K562 (cell line): ENCODE data around the gene ANTKMT. TPM values are rescaled to one million over a fixed set of nuclear protein-coding genes. Genes with fewer than 3 reads are reported as not detected.

Experiments
- CREB1 ChIP-seq, 2 experiments: sonication (generic) in 1 of 2; formaldehyde crosslinking in 1 of 2; IDR thresholded peaks; 2 replicates each; pipeline versions ENCODE4 v1.6.1 to v1.8.0; 2012 to 2022; ENCODE audit warnings: inconsistent platforms in 1 of 2, mild to moderate bottlenecking in 1 of 2, missing genetic modification reagents in 1 of 2, moderate library complexity in 1 of 2
- CTBP1 ChIP-seq: fragments of 450-650 bp; IDR thresholded peaks from 2 replicates; pipeline ENCODE4 v1.6.1; 2016; ENCODE audit warnings: borderline replicate concordance
- EP400 ChIP-seq: fragments of 450-650 bp; IDR thresholded peaks from 2 replicates; pipeline ENCODE4 v1.6.1; 2017; ENCODE audit warnings: antibody characterized with exemption, mild to moderate bottlenecking, moderate library complexity
- EWSR1 ChIP-seq: fragments of 450-650 bp; IDR thresholded peaks from 2 replicates; pipeline ENCODE4 v1.6.1; 2018; ENCODE audit warnings: borderline replicate concordance, mild to moderate bottlenecking, low read depth, moderate library complexity; ENCODE audit not compliant: partially characterized antibody
- KDM2B ChIP-seq: fragments of 250-450 bp; sonication (Bioruptor Pico); IDR thresholded peaks from 2 replicates; pipeline ENCODE4 v1.8.0; 2021; ENCODE audit warnings: mild to moderate bottlenecking, moderate library complexity
- MED1 ChIP-seq: sonication (generic); formaldehyde crosslinking; IDR thresholded peaks from 2 replicates; pipeline ENCODE4 v1.8.1; 2023; ENCODE audit warnings: missing genetic modification reagents, borderline replicate concordance
- MTA1 ChIP-seq: fragments of 450-650 bp; IDR thresholded peaks from 2 replicates; pipeline ENCODE4 v1.6.1; 2017; ENCODE audit warnings: borderline replicate concordance
- NBN ChIP-seq: fragments of 450-650 bp; IDR thresholded peaks from 2 replicates; pipeline ENCODE4 v1.6.1; 2016; ENCODE audit warnings: low read depth, mild to moderate bottlenecking
- NCOA2 ChIP-seq, 2 experiments: fragments of 450-650 bp; IDR thresholded peaks; 2 replicates each; pipeline ENCODE4 v1.6.1; 2018; ENCODE audit warnings: mild to moderate bottlenecking in 2 of 2, moderate library complexity in 1 of 2; ENCODE audit not compliant: partially characterized antibody in 2 of 2
- POLR2B ChIP-seq: fragments of 450-650 bp; IDR thresholded peaks from 2 replicates; pipeline ENCODE4 v1.6.1; 2018; ENCODE audit warnings: low read depth; ENCODE audit not compliant: partially characterized antibody
- SIN3A ChIP-seq, 2 experiments: fragments of 150-350 bp in 1 of 2; IDR thresholded peaks; 2 replicates each; pipeline ENCODE4 v1.6.1; 2011 to 2016; ENCODE audit warnings: borderline replicate concordance in 2 of 2, low read depth in 2 of 2, low read length in 2 of 2, mild to moderate bottlenecking in 2 of 2, moderate library complexity in 2 of 2; ENCODE audit not compliant: control insufficient read depth in 1 of 2
- XRCC5 ChIP-seq: fragments of 200-400 bp; formaldehyde crosslinking; IDR thresholded peaks from 2 replicates; pipeline ENCODE4 v1.6.1; 2017; ENCODE audit warnings: low read depth, mild to moderate bottlenecking, low read length
- ZBTB17 ChIP-seq: fragments of 450-650 bp; formaldehyde crosslinking; IDR thresholded peaks from 2 replicates; pipeline ENCODE4 v1.4.0; 2020; ENCODE audit warnings: mild to moderate bottlenecking
- ZNF263 ChIP-seq: sonication (generic); formaldehyde crosslinking; IDR thresholded peaks from 2 replicates; pipeline ENCODE4 v1.8.0; 2022; ENCODE audit warnings: mild to moderate bottlenecking, missing genetic modification reagents, borderline replicate concordance
- ZNF445 ChIP-seq: fragments of 250-450 bp; sonication (Bioruptor Pico); IDR thresholded peaks from 2 replicates; pipeline ENCODE4 v1.4.0; 2020; ENCODE audit warnings: low read depth, mild to moderate bottlenecking, moderate library complexity
- ZSCAN32 ChIP-seq: fragments of 450-650 bp; formaldehyde crosslinking; IDR thresholded peaks from 2 replicates; pipeline ENCODE4 v1.4.0; 2020; ENCODE audit warnings: mild to moderate bottlenecking, moderate library complexity
- polyA plus RNA-seq, 8 experiments: library from polyadenylated mRNA; depleted of rRNA in 4 of 8; stranded (reverse) in 5 of 8; unstranded in 3 of 8; fragments of >200 nt; fragmentation: Nextera tagmentation in 2 of 8; fragmentation: Illumina TruSeq in 1 of 8; extraction: Ambion mirVana in 2 of 8; extraction: Trizol in 1 of 8; gene quantifications; 2 replicates each; pipeline versions ENCODE4 v1.2.1 to v1.2.3, GENCODE V29; 2011 to 2014; ENCODE audit warnings: inconsistent platforms in 1 of 8, missing spikeins in 1 of 8
- total RNA-seq, 7 experiments: library from RNA; depleted of rRNA in 6 of 7; stranded (reverse); fragments of >200 nt in 6 of 7; fragmentation: Illumina TruSeq in 2 of 7; extraction: Trizol in 2 of 7; gene quantifications; 2 replicates each; pipeline versions ENCODE4 v1.2.1 to v1.2.3, GENCODE V29; 2011 to 2021; ENCODE audit warnings: low replicate concordance in 1 of 7
- TF ChIP-seq, protein P1 (sequence below): fragments of 450-650 bp; IDR thresholded peaks from 2 replicates; pipeline ENCODE4 v1.6.1; 2016; ENCODE audit warnings: antibody characterized with exemption
- TF ChIP-seq, protein P2 (sequence below): fragments of 250-450 bp; sonication (Bioruptor Pico); IDR thresholded peaks from 2 replicates; pipeline ENCODE4 v1.4.0; 2020; ENCODE audit warnings: mild to moderate bottlenecking, moderate library complexity
- TF ChIP-seq, protein P3 (sequence below), 2 experiments: fragments of 450-650 bp; conservative IDR thresholded peaks; 2 replicates each; pipeline ENCODE4 v1.6.1; 2017; ENCODE audit warnings: mild to moderate bottlenecking in 2 of 2, moderate library complexity in 2 of 2

ANTKMT gene
- total and polyA plus RNA-seq, 9 of the 15 experiments (the other 6 are each of a cell fraction or from before 2014, with no cell fraction given) = 0.58 to 217 (median 19.1) TPM

DNA sequence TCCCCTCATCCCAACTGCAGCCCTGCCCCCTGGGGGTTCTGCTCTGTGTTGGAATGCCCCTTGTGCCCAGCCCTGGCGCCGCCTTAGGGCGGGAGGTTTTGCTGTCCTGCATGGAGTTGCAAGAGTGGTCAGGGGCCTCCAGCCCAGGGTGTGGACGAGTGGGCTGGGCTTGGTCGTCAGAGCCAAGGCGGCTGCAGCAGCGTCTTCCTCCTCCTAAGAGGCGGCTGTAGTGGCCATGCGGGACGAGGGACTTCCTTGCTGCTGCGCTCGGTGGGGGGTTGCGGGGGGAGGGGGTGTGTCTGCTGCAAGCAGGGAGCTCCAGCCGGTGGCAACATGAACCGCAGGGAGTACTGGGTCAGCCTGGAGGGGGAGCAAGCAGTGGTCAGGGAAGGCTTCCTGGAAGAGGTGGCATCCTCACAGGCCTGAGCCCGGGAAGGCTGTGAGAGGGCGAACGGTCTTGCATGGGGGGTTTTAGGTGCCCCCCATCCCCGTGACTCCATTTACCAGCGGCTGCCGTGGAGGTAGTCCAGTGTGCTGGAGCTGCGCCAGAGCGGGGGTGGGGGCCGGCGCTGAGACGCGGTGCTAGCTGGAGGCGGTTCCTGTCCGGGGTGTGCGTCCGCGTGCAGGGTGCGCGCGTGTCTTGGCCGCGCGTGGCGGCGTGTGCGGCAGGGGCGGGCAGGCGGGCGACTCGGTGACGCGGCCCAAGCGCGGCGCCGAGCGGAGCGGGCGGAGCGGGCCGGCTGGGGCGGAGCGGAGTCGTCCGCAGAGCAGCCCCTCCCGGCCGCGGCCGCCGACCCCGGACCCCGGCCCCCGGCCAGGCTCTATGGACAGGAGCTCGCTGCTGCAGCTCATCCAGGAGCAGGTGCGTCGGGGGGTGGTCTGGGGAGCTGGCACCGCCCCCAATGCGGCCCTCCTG lies 45.7 kb upstream of the ANTKMT start, which contains the start of gene RHBDL1 (continued):
- TF ChIP-seq MTA1 (peak; percentile 55; the same call in 1 of the 2 replicates), KDM2B (CRISPR knock-in tag) (0 out of 2 replicates have a peak, but pooled peaks have one; percentile 54), NCOA2 (IDR thresholded peaks at IDR 0.05; ENCODE audit: partially characterized antibody in 2 of 2) (no peak), EP400 (peak; percentile 80), POLR2B (peak; percentile 68), NBN (peak; percentile 58; the same call in 1 of the 2 replicates), ZNF263 (CRISPR knock-in tag) (0 out of 2 replicates have a peak, but pooled peaks have one; percentile 65), CREB1 (IDR thresholded peaks at IDR 0.05) (no peak; the same call in 1 of the 2 replicates), CREB1 (CRISPR knock-in tag; IDR thresholded peaks at IDR 0.05) (0 out of 2 replicates have a peak, but pooled peaks have one; percentile 35), ZNF445 (no peak), ZSCAN32 (CRISPR knock-in tag) (no peak), SIN3A (IDR thresholded peaks at IDR 0.05; ENCODE audit: borderline replicate concordance in 2 of 2, control insufficient read depth in 1 of 2, low read depth in 2 of 2, low read length in 2 of 2) (peak; percentile 66 to 70; a peak in 3 of 4 replicates), XRCC5 (peak; percentile 55; the same call in 1 of the 2 replicates), EWSR1 (no peak), CTBP1 (peak; percentile 83), MED1 (CRISPR knock-in tag) (no peak), ZBTB17 (0 out of 2 replicates have a peak, but pooled peaks have one; percentile 53)
- TF ChIP-seq, protein P1, sequence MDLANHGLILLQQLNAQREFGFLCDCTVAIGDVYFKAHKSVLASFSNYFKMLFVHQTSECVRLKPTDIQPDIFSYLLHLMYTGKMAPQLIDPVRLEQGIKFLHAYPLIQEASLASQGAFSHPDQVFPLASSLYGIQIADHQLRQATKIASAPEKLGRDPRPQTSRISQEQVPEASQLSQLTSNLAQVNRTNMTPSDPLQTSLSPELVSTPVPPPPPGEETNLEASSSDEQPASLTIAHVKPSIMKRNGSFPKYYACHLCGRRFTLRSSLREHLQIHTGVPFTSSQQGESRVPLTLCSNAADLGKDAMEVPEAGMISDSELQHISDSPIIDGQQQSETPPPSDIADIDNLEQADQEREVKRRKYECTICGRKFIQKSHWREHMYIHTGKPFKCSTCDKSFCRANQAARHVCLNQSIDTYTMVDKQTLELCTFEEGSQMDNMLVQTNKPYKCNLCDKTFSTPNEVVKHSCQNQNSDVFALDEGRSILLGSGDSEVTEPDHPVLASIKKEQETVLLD = peak; percentile 53; the same call in 1 of the 2 replicates
- TF ChIP-seq, protein P2, sequence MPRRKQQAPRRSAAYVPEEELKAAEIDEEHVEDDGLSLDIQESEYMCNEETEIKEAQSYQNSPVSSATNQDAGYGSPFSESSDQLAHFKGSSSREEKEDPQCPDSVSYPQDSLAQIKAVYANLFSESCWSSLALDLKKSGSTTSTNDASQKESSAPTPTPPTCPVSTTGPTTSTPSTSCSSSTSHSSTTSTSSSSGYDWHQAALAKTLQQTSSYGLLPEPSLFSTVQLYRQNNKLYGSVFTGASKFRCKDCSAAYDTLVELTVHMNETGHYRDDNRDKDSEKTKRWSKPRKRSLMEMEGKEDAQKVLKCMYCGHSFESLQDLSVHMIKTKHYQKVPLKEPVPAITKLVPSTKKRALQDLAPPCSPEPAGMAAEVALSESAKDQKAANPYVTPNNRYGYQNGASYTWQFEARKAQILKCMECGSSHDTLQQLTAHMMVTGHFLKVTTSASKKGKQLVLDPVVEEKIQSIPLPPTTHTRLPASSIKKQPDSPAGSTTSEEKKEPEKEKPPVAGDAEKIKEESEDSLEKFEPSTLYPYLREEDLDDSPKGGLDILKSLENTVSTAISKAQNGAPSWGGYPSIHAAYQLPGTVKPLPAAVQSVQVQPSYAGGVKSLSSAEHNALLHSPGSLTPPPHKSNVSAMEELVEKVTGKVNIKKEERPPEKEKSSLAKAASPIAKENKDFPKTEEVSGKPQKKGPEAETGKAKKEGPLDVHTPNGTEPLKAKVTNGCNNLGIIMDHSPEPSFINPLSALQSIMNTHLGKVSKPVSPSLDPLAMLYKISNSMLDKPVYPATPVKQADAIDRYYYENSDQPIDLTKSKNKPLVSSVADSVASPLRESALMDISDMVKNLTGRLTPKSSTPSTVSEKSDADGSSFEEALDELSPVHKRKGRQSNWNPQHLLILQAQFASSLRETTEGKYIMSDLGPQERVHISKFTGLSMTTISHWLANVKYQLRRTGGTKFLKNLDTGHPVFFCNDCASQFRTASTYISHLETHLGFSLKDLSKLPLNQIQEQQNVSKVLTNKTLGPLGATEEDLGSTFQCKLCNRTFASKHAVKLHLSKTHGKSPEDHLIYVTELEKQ (CRISPR knock-in tag) = no peak
- TF ChIP-seq, protein P3, sequence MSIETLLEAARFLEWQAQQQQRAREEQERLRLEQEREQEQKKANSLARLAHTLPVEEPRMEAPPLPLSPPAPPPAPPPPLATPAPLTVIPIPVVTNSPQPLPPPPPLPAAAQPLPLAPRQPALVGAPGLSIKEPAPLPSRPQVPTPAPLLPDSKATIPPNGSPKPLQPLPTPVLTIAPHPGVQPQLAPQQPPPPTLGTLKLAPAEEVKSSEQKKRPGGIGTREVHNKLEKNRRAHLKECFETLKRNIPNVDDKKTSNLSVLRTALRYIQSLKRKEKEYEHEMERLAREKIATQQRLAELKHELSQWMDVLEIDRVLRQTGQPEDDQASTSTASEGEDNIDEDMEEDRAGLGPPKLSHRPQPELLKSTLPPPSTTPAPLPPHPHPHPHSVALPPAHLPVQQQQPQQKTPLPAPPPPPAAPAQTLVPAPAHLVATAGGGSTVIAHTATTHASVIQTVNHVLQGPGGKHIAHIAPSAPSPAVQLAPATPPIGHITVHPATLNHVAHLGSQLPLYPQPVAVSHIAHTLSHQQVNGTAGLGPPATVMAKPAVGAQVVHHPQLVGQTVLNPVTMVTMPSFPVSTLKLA (conservative IDR thresholded peaks at IDR 0.05) = peak; percentile 73 to 85
